H9 (cell line): ENCODE data around the gene ZNF354C. TPM values are rescaled to one million over a fixed set of nuclear protein-coding genes. Genes with fewer than 3 reads are reported as not detected.

Experiments
- DNase-seq: peaks from one replicate; pipeline ENCODE4 v3.0.0-alpha.2; 2017
- H2AFZ ChIP-seq: one replicate; pipeline ENCODE4 v1.6.1; 2013; ENCODE audit warnings: mild to moderate bottlenecking, low read length, control low read depth, moderate library complexity
- H2AK5ac ChIP-seq: 2 replicates; pipeline ENCODE4 v1.6.1; 2013; ENCODE audit warnings: low read length, control low read depth, mixed read lengths; ENCODE audit not compliant: insufficient read length
- H2BK120ac ChIP-seq: one replicate; pipeline ENCODE4 v1.6.1; 2013; ENCODE audit warnings: low read depth, mild to moderate bottlenecking, low read length, control low read depth, inconsistent platforms; ENCODE audit not compliant: poor library complexity, severe bottlenecking
- H2BK12ac ChIP-seq: 2 replicates; pipeline ENCODE4 v1.6.1; 2013; ENCODE audit warnings: low read length, control low read depth, mixed read lengths, low read depth; ENCODE audit not compliant: insufficient read length
- H2BK15ac ChIP-seq: 2 replicates; pipeline ENCODE4 v1.6.1; 2013; ENCODE audit warnings: low read depth, low read length, control low read depth
- H2BK20ac ChIP-seq: one replicate; pipeline ENCODE4 v1.6.1; 2013; ENCODE audit warnings: low read depth, mild to moderate bottlenecking, low read length, control low read depth, inconsistent platforms; ENCODE audit not compliant: poor library complexity, severe bottlenecking
- H2BK5ac ChIP-seq: 2 replicates; pipeline ENCODE4 v1.6.1; 2013; ENCODE audit warnings: low read length, control low read depth, mixed read lengths; ENCODE audit not compliant: insufficient read length
- H3K14ac ChIP-seq: 2 replicates; pipeline ENCODE4 v1.6.1; 2013; ENCODE audit warnings: low read length, control low read depth; ENCODE audit not compliant: insufficient read depth
- H3K18ac ChIP-seq: 2 replicates; pipeline ENCODE4 v1.6.1; 2013; ENCODE audit warnings: low read depth, mild to moderate bottlenecking, mixed read lengths, low read length, control low read depth; ENCODE audit not compliant: insufficient read length
- H3K23ac ChIP-seq: 2 replicates; pipeline ENCODE4 v1.6.1; 2013; ENCODE audit warnings: low read length, control low read depth, mixed read lengths, low read depth; ENCODE audit not compliant: insufficient read length
- H3K23me2 ChIP-seq: 2 replicates; pipeline ENCODE4 v1.6.1; 2013; ENCODE audit warnings: low read depth, mild to moderate bottlenecking, mixed read lengths, low read length, control low read depth; ENCODE audit not compliant: insufficient read length, poor library complexity, severe bottlenecking
- H3K27ac ChIP-seq: 2 replicates; pipeline ENCODE4 v1.5.1; 2013; ENCODE audit warnings: low read length, control low read depth, mixed read lengths, low read depth; ENCODE audit not compliant: insufficient read length
- H3K27me3 ChIP-seq: 2 replicates; pipeline ENCODE4 v1.6.1; 2013; ENCODE audit warnings: low read length, control low read depth, inconsistent platforms; ENCODE audit not compliant: insufficient read depth
- H3K4ac ChIP-seq: 2 replicates; pipeline ENCODE4 v1.6.1; 2013; ENCODE audit warnings: low read depth, mild to moderate bottlenecking, control low read depth, inconsistent platforms, low read length, moderate library complexity
- H3K4me1 ChIP-seq: 2 replicates; pipeline ENCODE4 v1.6.1; 2013; ENCODE audit warnings: low read length, control low read depth, inconsistent platforms; ENCODE audit not compliant: insufficient read depth
- H3K4me2 ChIP-seq: 2 replicates; pipeline ENCODE4 v1.6.1; 2013; ENCODE audit warnings: low read length, control low read depth, mixed read lengths; ENCODE audit not compliant: insufficient read length, insufficient read depth
- H3K56ac ChIP-seq: 2 replicates; pipeline ENCODE4 v1.6.1; 2013; ENCODE audit warnings: low read depth, mild to moderate bottlenecking, mixed read lengths, low read length, control low read depth; ENCODE audit not compliant: insufficient read length
- H3K79me1 ChIP-seq: 2 replicates; pipeline ENCODE4 v1.6.1; 2013; ENCODE audit warnings: low read depth, mild to moderate bottlenecking, moderate library complexity, low read length, control low read depth, inconsistent platforms; ENCODE audit not compliant: insufficient read depth, poor library complexity, severe bottlenecking
- H3K79me2 ChIP-seq: 2 replicates; pipeline ENCODE4 v1.6.1; 2013; ENCODE audit warnings: low read length, control low read depth, inconsistent platforms; ENCODE audit not compliant: insufficient read depth
- H3K9ac ChIP-seq: 2 replicates; pipeline ENCODE4 v1.6.1; 2013; ENCODE audit warnings: low read length, control low read depth, mixed read lengths; ENCODE audit not compliant: insufficient read length; ENCODE audit errors: extremely low read depth
- H3K9me3 ChIP-seq: one replicate; pipeline ENCODE4 v1.6.1; 2013; ENCODE audit warnings: low read depth, low read length, inconsistent platforms; ENCODE audit not compliant: control insufficient read depth
- H3T11ph ChIP-seq: one replicate; pipeline ENCODE4 v1.6.1; 2013; ENCODE audit warnings: mild to moderate bottlenecking, low read length, control low read depth, inconsistent platforms
- H4K20me1 ChIP-seq: one replicate; pipeline ENCODE4 v1.6.1; 2013; ENCODE audit not compliant: control insufficient read depth, insufficient read length, insufficient read depth
- H4K5ac ChIP-seq: 2 replicates; pipeline ENCODE4 v1.6.1; 2013; ENCODE audit warnings: low read depth, mild to moderate bottlenecking, mixed read lengths, low read length, control low read depth; ENCODE audit not compliant: insufficient read length
- H4K8ac ChIP-seq: replicated peaks from 2 replicates; pipeline ENCODE4 v1.6.1; 2013; ENCODE audit warnings: low read length, control low read depth, mixed read lengths, low read depth; ENCODE audit not compliant: insufficient read length
- H4K91ac ChIP-seq: 2 replicates; pipeline ENCODE4 v1.6.1; 2013; ENCODE audit warnings: low read depth, mild to moderate bottlenecking, moderate library complexity, mixed read lengths, low read length, control low read depth; ENCODE audit not compliant: insufficient read length
- H3K27ac Mint-ChIP-seq, 3 experiments: 2 replicates in 2 of 3; 3 replicates in 1 of 3; pipeline ENCODE4 v1.8.0; 2020 to 2021; ENCODE audit warnings: mixed read lengths in 3 of 3, mild to moderate bottlenecking in 1 of 3, moderate library complexity in 1 of 3
- H3K27me3 Mint-ChIP-seq: 2 replicates; pipeline ENCODE4 v1.8.0; 2021; ENCODE audit warnings: low read depth, mild to moderate bottlenecking, moderate library complexity, mixed read lengths
- H3K36me3 Mint-ChIP-seq, 3 experiments: 2 replicates in 2 of 3; 3 replicates in 1 of 3; pipeline ENCODE4 v1.8.0; 2020 to 2021; ENCODE audit warnings: low read depth in 3 of 3, mixed read lengths in 3 of 3; ENCODE audit not compliant: insufficient read depth in 1 of 3
- H3K4me1 Mint-ChIP-seq, 2 experiments: 2 replicates each; pipeline ENCODE4 v1.8.0; 2020; ENCODE audit warnings: mixed read lengths in 2 of 2
- H3K4me3 Mint-ChIP-seq, 2 experiments: 2 replicates in 1 of 2; 3 replicates in 1 of 2; pipeline ENCODE4 v1.8.0; 2020 to 2021; ENCODE audit warnings: mild to moderate bottlenecking in 2 of 2, mixed read lengths in 2 of 2, moderate library complexity in 1 of 2
- H3K9me3 Mint-ChIP-seq, 2 experiments: 2 replicates in 1 of 2; 3 replicates in 1 of 2; pipeline ENCODE4 v1.8.0; 2020; ENCODE audit warnings: mild to moderate bottlenecking in 2 of 2, mixed read lengths in 2 of 2, moderate library complexity in 1 of 2
- CTCF ChIP-seq: fragments of 200-600 bp; sonication (generic); conservative IDR thresholded peaks from 3 replicates; pipeline ENCODE4 v1.8.0; 2021; ENCODE audit warnings: antibody characterized with exemption, mild to moderate bottlenecking
- WGBS: extraction: QIAGEN DNeasy Blood & Tissue Kit; methylation state at CpG from one replicate; pipeline ENCODE4 v1.1.7; 2013; ENCODE audit warnings: missing lambda C conversion rate, low lambda C conversion rate, mixed read lengths; ENCODE audit not compliant: insufficient read length; ENCODE audit errors: extremely low coverage; 5-methylcytosine and 5-hydroxymethylcytosine counted together
- total RNA-seq: library from RNA; stranded (reverse); gene quantifications from 2 replicates; pipeline ENCODE4 v1.2.1, GENCODE V29; 2021

Gene ZNF354C
- total RNA-seq, 1 experiment from 2014 or later = 5.4 TPM

GRCh38 chr5:179115845-179116524 is 55.8 kb downstream of the ZNF354C start:
- Histone ChIP-seq H3K14ac (no peak overlapping the region), H3K23me2 (no peaks in the 10 kb centered on the region), H3K23ac (no peak overlapping the region), H3T11ph (no peak overlapping the region), H2BK120ac (no peak overlapping the region), H4K8ac (no peak overlapping the region), H4K20me1 (no peaks in the 10 kb centered on the region), H3K79me2 (no peaks in the 10 kb centered on the region), H2BK5ac (no peak overlapping the region), H3K4ac (no peak overlapping the region), H3K18ac (no peak overlapping the region), H2BK12ac (no peak overlapping the region), H3K9me3 (peaks cover 24% of the 10 kb centered on the region), H3K56ac (no peak overlapping the region), H3K79me1 (no peaks in the 10 kb centered on the region), H4K91ac (no peak overlapping the region), H3K27me3 (no peaks in the 10 kb centered on the region), H2AFZ (no peak overlapping the region), H3K4me2 (no peak overlapping the region), H2AK5ac (no peak overlapping the region), H3K4me1 (no peaks in the 10 kb centered on the region), H4K5ac (no peak overlapping the region), H3K9ac (no peak overlapping the region), H3K27ac (no peak overlapping the region), H2BK15ac (no peak overlapping the region), H2BK20ac (no peak overlapping the region)
- Mint-ChIP-seq H3K4me3 (no peak overlapping the region), H3K9me3 (peaks cover 81 to 89% of the 10 kb centered on the region in 2 experiments), H3K4me1 (no peaks in the 10 kb centered on the region), H3K27ac (no peak overlapping the region), H3K27me3 (peaks cover 19% of the 10 kb centered on the region), H3K36me3 (peaks cover 7 to 18% (median 13%) of the 10 kb centered on the region in 3 experiments)
- DNase-seq = no peak
- no CpG with 5 or more reads among the region's 9 CpGs for WGBS
- no peak for TF ChIP-seq CTCF
